ENCODE measurements around the gene SPAG9. TPM values are rescaled to one million over a fixed set of nuclear protein-coding genes. Genes with fewer than 3 reads are reported as not detected.

The SPAG9 gene
- total RNA-seq, 1 experiment from 2014 or later = 77.6 TPM

- ATAC-seq = no peak
- Histone ChIP-seq H3K9me2 (ENCODE audit: insufficient read depth) (no peaks in the 10 kb centered on the region), H3K4me1 (ENCODE audit: control insufficient read depth in 1 of 2, insufficient read depth in 2 of 2, low read length in 2 of 2) (no peaks in the 10 kb centered on the region), H2AFZ (ENCODE audit: low read depth, low read length, poor library complexity, severe bottlenecking) (no peak overlapping the region), H3K79me2 (ENCODE audit: insufficient read depth, low read length) (no peaks in the 10 kb centered on the region), H3K9ac (ENCODE audit: low read length) (no peak overlapping the region), H3K27me3 (ENCODE audit: insufficient read depth, low read length) (no peaks in the 10 kb centered on the region), H3K27ac (ENCODE audit: low read depth, low read length) (no peak overlapping the region), H3K36me3 (ENCODE audit: control insufficient read depth in 1 of 2, insufficient read depth in 2 of 2, low read length in 2 of 2) (peaks cover 25 to 37% of the 10 kb centered on the region in 2 experiments), H3K4me3 (replicated peaks in 1 of 2; ENCODE audit: low read depth in 1 of 2, low read length in 2 of 2) (no peak overlapping the region), H3K4me2 (ENCODE audit: low read length) (no peak overlapping the region), H3K9me3 (ENCODE audit: control insufficient read depth in 1 of 2, insufficient read depth in 1 of 2, low read depth in 1 of 2, low read length in 2 of 2) (no peaks in the 10 kb centered on the region), H4K20me1 (ENCODE audit: insufficient read depth) (no peaks in the 10 kb centered on the region)
- RAD21 ChIA-PET (ENCODE audit: low non-redundant PET in 1 of 2, low total read pairs in 2 of 2, uncharacterized antibody in 2 of 2, unreplicated experiment in 2 of 2) = no interaction called here
- POLR2A ChIA-PET = interaction anchor here (1.4 kb wide), 1 partner anchor 115 kb away, joined by 3 read pairs; the partner anchor contains the start of gene TOB1
- TF ChIP-seq ZNF274 (IDR thresholded peaks at IDR 0.05; ENCODE audit: low read depth, low read length) = no peak
- TF ChIP-seq YY1 (IDR thresholded peaks at IDR 0.05; ENCODE audit: extremely low read depth, insufficient replicate concordance, low read depth, low read length) = no peak
- no peak for DNase-seq (ENCODE audit: low read depth, low spot score)
- BruUV-seq (replicated peaks) = no TSS peak
- CTCF ChIA-PET = interaction anchor here (1.3 kb wide), 1 partner anchor 20 kb away, joined by 3 read pairs; no protein-coding TSS in a partner anchor
- intact Hi-C loops (cut with micrococcal nuclease) = loop anchor here (5.0 kb wide), 1 partner anchor 176 kb away; no protein-coding TSS in a partner anchor
Measured at GRCh38 chr17:50981279-50981678, 139.4 kb downstream of the SPAG9 start.

- Histone ChIP-seq H2AFZ (ENCODE audit: low read depth, low read length, poor library complexity, severe bottlenecking) (no peak overlapping the region), H3K9me3 (ENCODE audit: control insufficient read depth in 1 of 2, insufficient read depth in 1 of 2, low read depth in 1 of 2, low read length in 2 of 2) (no peaks in the 10 kb centered on the region), H3K79me2 (ENCODE audit: insufficient read depth, low read length) (no peaks in the 10 kb centered on the region), H3K9me2 (ENCODE audit: insufficient read depth) (no peaks in the 10 kb centered on the region), H3K36me3 (ENCODE audit: control insufficient read depth in 1 of 2, insufficient read depth in 2 of 2, low read length in 2 of 2) (peaks cover 26 to 33% of the 10 kb centered on the region in 2 experiments; a peak in 3 of 4 replicates), H3K27me3 (ENCODE audit: insufficient read depth, low read length) (no peaks in the 10 kb centered on the region), H3K4me1 (ENCODE audit: control insufficient read depth in 1 of 2, insufficient read depth in 2 of 2, low read length in 2 of 2) (no peaks in the 10 kb centered on the region), H3K4me2 (ENCODE audit: low read length) (no peak overlapping the region), H4K20me1 (ENCODE audit: insufficient read depth) (no peaks in the 10 kb centered on the region), H3K9ac (ENCODE audit: low read length) (no peak overlapping the region), H3K27ac (ENCODE audit: low read depth, low read length) (no peak overlapping the region), H3K4me3 (replicated peaks in 1 of 2; ENCODE audit: low read depth in 1 of 2, low read length in 2 of 2) (no peak overlapping the region)
- POLR2A ChIA-PET = no interaction called here
- RAD21 ChIA-PET (ENCODE audit: low non-redundant PET in 1 of 2, low total read pairs in 2 of 2, uncharacterized antibody in 2 of 2, unreplicated experiment in 2 of 2) = no interaction called here
- TF ChIP-seq JUND (IDR thresholded peaks at IDR 0.05) = no peak
- TF ChIP-seq CEBPB (IDR thresholded peaks at IDR 0.05; ENCODE audit: low read depth) = no peak
- TF ChIP-seq YY1 (IDR thresholded peaks at IDR 0.05; ENCODE audit: extremely low read depth, insufficient replicate concordance, low read depth, low read length) = no peak
- no peak for TF ChIP-seq RAD21 (IDR thresholded peaks at IDR 0.05; ENCODE audit: low read depth)
- TF ChIP-seq FOSL1 (IDR thresholded peaks at IDR 0.05; ENCODE audit: low read depth) = no peak
- no peak for TF ChIP-seq TCF7L2 (IDR thresholded peaks at IDR 0.05; ENCODE audit: borderline replicate concordance, extremely low read depth, insufficient read depth, insufficient read length)
- TF ChIP-seq ZBTB33 (IDR thresholded peaks at IDR 0.05; ENCODE audit: extremely low read depth, insufficient replicate concordance, low read length) = no peak
- no TSS peak for BruUV-seq (replicated peaks)
- intact Hi-C loops (cut with micrococcal nuclease) = no loop called here
- no peak for ATAC-seq
- CTCF ChIA-PET = no interaction called here
- DNase-seq (ENCODE audit: low read depth, low spot score) = no peak
Measured at GRCh38 chr17:50979524-50979927, 141.1 kb downstream of the SPAG9 start.
